ENCODE results near the gene ST6GAL2.

The ST6GAL2 gene, protein sequence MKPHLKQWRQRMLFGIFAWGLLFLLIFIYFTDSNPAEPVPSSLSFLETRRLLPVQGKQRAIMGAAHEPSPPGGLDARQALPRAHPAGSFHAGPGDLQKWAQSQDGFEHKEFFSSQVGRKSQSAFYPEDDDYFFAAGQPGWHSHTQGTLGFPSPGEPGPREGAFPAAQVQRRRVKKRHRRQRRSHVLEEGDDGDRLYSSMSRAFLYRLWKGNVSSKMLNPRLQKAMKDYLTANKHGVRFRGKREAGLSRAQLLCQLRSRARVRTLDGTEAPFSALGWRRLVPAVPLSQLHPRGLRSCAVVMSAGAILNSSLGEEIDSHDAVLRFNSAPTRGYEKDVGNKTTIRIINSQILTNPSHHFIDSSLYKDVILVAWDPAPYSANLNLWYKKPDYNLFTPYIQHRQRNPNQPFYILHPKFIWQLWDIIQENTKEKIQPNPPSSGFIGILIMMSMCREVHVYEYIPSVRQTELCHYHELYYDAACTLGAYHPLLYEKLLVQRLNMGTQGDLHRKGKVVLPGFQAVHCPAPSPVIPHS

GRCh38 chr2:106885971-106886915 is at the start of gene ST6GAL2:
ST6GAL2 (minus strand) TSS chr2:106886167; CDS start chr2:106843977, 42,190 bp downstream.
- DNase-seq (ENCODE audit: low read depth, low spot score) = no peak

- no peak for DNase-seq (ENCODE audit: low read depth, low spot score)
These were observed 46.7 kb upstream of the ST6GAL2 start for GRCh38 chr2:106932644-106933043.

GRCh38 chr2:106931717-106932335 is 45.9 kb upstream of the ST6GAL2 start:
- DNase-seq (ENCODE audit: low read depth, low spot score) = no peak

GRCh38 chr2:106921451-106921850 is 35.5 kb upstream of the ST6GAL2 start:
- no peak for DNase-seq (ENCODE audit: low read depth, low spot score)

DNA sequence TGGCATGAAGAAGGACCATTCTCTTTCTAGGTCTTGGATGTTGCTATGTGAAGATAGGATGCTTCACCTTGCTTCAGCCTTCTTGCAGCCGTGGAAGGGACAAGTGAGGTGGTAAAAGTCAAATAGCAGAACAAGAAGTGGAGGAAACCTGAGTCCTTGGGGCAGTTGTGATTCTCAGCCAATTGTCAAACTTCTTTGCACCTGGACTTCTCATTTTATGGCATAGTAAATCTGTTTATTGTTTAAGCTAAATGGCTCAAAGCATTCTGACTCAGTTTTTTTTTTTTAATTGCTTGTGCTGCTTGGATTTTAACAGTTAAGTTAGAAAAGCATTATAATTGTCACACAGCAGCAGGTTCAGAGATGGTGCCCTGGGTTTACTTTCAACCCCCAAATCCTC is 33.0 kb upstream of the ST6GAL2 start:
- no peak for DNase-seq (ENCODE audit: low read depth, low spot score)

GRCh38 chr2:106904242-106904641 is 18.3 kb upstream of the ST6GAL2 start:
- no peak for DNase-seq (ENCODE audit: low read depth, low spot score)

DNA sequence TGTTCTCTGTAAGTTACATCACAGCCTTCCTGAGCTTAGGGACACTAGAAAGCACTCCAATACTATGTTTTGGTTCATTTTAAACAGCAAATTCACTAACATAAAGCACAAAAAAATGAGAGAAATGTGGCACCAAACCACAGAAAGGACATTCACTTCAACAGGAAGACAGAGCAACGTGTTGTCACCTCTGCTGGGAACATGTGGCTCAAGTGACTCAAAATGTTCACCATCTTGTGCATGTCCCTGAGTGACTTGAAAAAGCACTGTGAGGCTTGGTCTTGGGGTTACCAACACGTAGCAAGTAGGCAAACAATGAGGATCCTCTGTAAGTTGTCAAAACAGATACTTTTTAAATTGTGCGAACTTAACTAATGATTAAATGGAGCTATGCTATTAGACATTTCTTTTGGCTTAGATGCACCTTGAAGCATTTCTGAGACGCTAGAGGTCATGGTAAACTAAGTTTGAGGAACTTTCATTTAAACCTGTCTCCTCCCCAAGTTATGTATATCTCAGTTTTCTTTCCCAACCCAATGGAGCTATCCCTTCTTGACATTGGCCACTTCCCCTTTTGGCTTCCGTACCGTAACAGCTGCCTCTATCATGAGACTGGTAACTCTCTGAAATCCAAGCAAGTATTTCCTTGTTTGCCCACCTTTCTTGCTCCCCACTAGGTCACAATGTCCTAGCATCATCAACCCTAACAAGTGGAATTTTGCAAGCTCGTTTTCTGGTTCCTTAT is 14.0 kb upstream of the ST6GAL2 start:
- DNase-seq (ENCODE audit: low read depth, low spot score) = no peak

GRCh38 chr2:106894545-106894944 is 8.6 kb upstream of the ST6GAL2 start:
- DNase-seq (ENCODE audit: low read depth, low spot score) = no peak

DNA sequence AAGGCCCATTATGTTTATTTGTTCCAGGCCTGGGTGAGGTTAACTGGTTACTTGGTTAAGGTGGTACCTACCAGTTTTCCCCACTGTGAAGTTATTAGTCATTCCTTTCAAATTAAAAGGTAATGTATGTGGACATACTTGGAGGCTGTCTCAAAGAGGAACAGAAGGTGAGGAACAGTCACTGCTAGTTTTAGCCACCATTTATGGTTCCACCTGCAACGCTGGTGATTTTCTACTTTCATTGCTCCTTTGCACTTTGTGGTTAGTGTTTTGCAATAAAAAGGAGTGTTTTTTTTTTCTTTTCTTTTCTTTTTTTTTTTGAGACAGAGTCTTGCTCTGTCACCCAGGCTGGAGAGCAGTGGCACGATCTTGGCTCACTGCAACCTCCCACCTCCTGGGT is 6.1 kb upstream of the ST6GAL2 start:
- no peak for DNase-seq (ENCODE audit: low read depth, low spot score)

GRCh38 chr2:106890606-106891005 is 4.6 kb upstream of the ST6GAL2 start:
- no peak for DNase-seq (ENCODE audit: low read depth, low spot score)

DNA sequence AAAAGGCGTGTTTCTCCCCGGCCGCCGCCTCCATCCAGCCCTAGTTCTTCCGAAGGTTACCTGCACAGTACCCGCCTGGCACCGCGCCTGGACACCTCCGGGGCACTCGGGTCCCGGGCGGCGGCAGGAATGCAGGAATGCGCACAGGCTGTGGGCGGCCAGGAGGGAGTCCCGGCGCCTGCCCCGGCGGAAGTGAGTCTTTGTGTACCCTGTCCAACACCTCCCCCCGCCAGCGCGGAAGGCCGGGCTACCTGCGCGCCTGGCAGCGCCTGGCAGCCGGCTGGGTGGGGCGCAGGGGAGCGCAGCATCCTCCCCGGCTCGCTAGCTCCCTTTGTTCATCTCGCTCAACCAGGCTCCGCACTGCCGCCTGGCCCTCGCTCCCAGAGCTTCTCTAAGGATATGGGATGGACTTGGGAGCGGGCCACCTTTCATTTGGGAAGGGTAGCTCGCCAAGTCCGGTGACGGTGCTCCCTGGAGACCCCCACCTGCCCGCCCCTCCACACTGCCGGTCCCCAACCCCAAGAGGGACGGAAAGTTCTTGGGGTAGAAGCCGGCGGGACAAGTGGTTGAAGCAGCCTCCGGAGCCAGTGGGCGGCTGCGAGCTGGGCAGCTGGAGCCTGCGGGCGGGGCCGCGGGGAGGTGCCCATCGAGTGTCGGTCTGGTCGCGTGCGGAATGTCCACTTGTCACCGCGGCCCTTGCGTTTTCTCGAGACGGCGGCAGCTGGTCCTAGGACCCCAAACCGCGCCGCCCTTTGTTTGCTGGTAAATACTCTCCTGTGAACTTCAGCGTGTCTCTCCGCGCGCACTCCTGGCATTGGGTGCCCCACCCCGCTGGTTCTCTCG is 1.2 kb upstream of the ST6GAL2 start:
- DNase-seq (ENCODE audit: low read depth, low spot score) = no peak

- DNase-seq (ENCODE audit: low read depth, low spot score) = no peak
These were observed 638 bp downstream of the ST6GAL2 start for GRCh38 chr2:106885329-106885728.

GRCh38 chr2:106882673-106883072 is 3.3 kb downstream of the ST6GAL2 start:
- DNase-seq (ENCODE audit: low read depth, low spot score) = no peak

GRCh38 chr2:106878206-106878605 is 7.8 kb downstream of the ST6GAL2 start:
- DNase-seq (ENCODE audit: low read depth, low spot score) = no peak

- no peak for DNase-seq (ENCODE audit: low read depth, low spot score)
These were observed 9.3 kb downstream of the ST6GAL2 start for GRCh38 chr2:106876699-106877098.

DNA sequence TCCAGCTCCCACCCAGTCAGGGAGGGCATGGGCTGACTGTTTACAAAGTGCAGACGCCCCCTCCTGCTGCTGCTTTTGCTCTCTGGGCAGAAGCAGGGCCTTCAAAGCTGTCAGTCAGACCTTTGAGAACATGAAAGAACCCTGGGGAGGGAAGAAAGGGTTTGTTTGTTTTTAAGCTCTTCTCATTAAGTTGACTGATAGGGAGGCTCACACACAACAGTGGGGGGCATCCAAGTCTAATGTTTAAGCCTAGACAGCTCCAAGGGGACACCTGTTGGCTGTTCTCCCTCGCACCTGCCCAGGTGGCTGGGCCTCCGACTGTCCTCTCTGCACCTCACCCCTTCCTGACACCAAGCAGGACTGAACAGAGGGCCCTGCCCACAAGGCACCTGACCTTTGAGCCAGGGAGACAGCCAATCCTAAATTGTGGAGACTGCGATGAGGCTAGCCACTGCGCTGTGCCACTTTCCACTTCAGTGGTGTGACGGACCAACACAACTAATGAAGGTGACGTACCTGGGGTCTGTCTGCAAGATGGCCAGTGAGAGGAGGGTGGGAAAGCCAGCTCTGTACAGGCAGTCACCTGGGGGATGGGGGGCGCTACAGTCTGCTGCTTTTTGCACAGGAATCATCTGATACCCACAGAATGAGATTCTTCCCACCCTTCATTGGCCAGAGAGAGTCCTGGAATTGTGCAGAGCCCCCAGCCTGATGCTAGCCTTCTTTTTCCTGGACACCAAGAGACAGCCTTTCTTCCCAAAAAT is 16.3 kb downstream of the ST6GAL2 start:
- DNase-seq (ENCODE audit: low read depth, low spot score) = no peak

DNA sequence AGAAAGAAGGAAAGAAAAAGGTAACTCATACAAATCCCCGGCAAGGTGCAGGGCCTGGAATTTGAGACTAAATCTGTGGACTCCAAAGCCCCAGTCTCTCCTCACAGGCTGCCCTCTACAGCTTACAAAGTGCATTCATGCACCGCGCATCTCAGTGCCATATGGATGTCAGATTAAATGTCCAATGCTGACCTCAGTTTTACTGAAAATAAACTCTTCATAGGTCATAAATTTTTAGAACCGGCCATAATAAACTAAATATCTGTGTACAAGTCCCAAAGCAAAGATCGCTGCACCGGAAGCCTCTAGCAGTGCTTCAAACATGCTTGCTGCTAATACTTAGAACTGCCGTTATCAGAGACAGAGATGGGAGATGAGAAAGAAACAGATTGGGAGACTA is 17.7 kb downstream of the ST6GAL2 start:
- no peak for DNase-seq (ENCODE audit: low read depth, low spot score)

- DNase-seq (ENCODE audit: low read depth, low spot score) = no peak
These were observed 18.6 kb downstream of the ST6GAL2 start for GRCh38 chr2:106867196-106867953.

GRCh38 chr2:106866641-106867040 is 19.3 kb downstream of the ST6GAL2 start:
- DNase-seq (ENCODE audit: low read depth, low spot score) = no peak
